HEK293 (cell line): ENCODE data around the gene FSD1.

Source experiments
- CTCF ChIA-PET: fragments of 350-600 bp; formaldehyde crosslinking; extraction: SDS; loops from one replicate; lab custom pipeline; 2021; ENCODE audit warnings: antibody characterized with exemption; lab: Yijun Ruan, JAX
- POLR2A ChIA-PET: fragments of 300-600 bp; formaldehyde crosslinking; extraction: SDS; loops from one replicate; lab custom pipeline; 2020; ENCODE audit warnings: antibody characterized with exemption, inconsistent platforms; lab: Yijun Ruan, JAX
- H3K27ac ChIP-seq: fragments of 200-500 bp; sonication (Bioruptor generic); 2 replicates; pipeline ENCODE4 v1.5.1; 2014; ENCODE audit warnings: low read depth, low read length, control low read depth, inconsistent platforms; ENCODE audit errors: extremely low read depth
- H3K36me3 ChIP-seq, 2 experiments: fragments of 200-500 bp in 1 of 2; sonication (Bioruptor generic) in 1 of 2; 1 replicate in 1 of 2; 2 replicates in 1 of 2; pipeline ENCODE4 v1.5.1; 2014 to 2017; ENCODE audit warnings: inconsistent platforms in 2 of 2, low read length in 2 of 2; ENCODE audit not compliant: control insufficient read depth in 2 of 2, insufficient read depth in 1 of 2
- H3K4me1 ChIP-seq: fragments of 200-500 bp; sonication (Bioruptor generic); 2 replicates; pipeline ENCODE4 v1.5.1; 2014; ENCODE audit warnings: mild to moderate bottlenecking, low read length, inconsistent platforms; ENCODE audit not compliant: control insufficient read depth, insufficient read depth
- H3K4me3 ChIP-seq: 2 replicates; pipeline ENCODE4 v1.5.1; 2011; ENCODE audit warnings: low read depth, mild to moderate bottlenecking, control low read depth, low read length, moderate library complexity
- H3K9me3 ChIP-seq: fragments of 200-500 bp; sonication (Bioruptor generic); 2 replicates; pipeline ENCODE4 v1.5.1; 2014; ENCODE audit warnings: low read depth, low read length, inconsistent platforms; ENCODE audit not compliant: control insufficient read depth, insufficient read depth
- BCL11B ChIP-seq: fragments of 450-650 bp; formaldehyde crosslinking; IDR thresholded peaks from 2 replicates; pipeline ENCODE4 v1.5.1; 2016; ENCODE audit warnings: low read depth, missing biosample characterization, missing genetic modification characterization
- KLF7 ChIP-seq: fragments of 450-650 bp; formaldehyde crosslinking; IDR thresholded peaks from 2 replicates; pipeline ENCODE4 v1.5.1; 2016; ENCODE audit warnings: missing biosample characterization, missing genetic modification characterization, borderline replicate concordance
- KLF9 ChIP-seq: fragments of 450-650 bp; formaldehyde crosslinking; IDR thresholded peaks from 2 replicates; pipeline ENCODE4 v1.5.1; 2016; ENCODE audit warnings: missing biosample characterization, missing genetic modification characterization, low read depth
- OVOL3 ChIP-seq: fragments of 450-650 bp; formaldehyde crosslinking; IDR thresholded peaks from 2 replicates; pipeline ENCODE4 v1.5.1; 2016; ENCODE audit warnings: missing biosample characterization, missing genetic modification characterization
- SP2 ChIP-seq: fragments of 450-650 bp; formaldehyde crosslinking; IDR thresholded peaks from 2 replicates; pipeline ENCODE4 v1.5.1; 2016; ENCODE audit warnings: missing biosample characterization, missing genetic modification characterization
- SP7 ChIP-seq: fragments of 450-650 bp; formaldehyde crosslinking; IDR thresholded peaks from 2 replicates; pipeline ENCODE4 v1.5.1; 2016; ENCODE audit warnings: missing biosample characterization, missing genetic modification characterization
- ZBTB8A ChIP-seq: fragments of 450-650 bp; formaldehyde crosslinking; IDR thresholded peaks from 2 replicates; pipeline ENCODE4 v1.5.1; 2016; ENCODE audit warnings: missing biosample characterization, missing genetic modification characterization
- ZEB2 ChIP-seq: fragments of 450-650 bp; formaldehyde crosslinking; IDR thresholded peaks from 2 replicates; pipeline ENCODE4 v1.5.1; 2016; ENCODE audit warnings: missing biosample characterization, missing genetic modification characterization
- ZIC2 ChIP-seq: fragments of 450-650 bp; formaldehyde crosslinking; IDR thresholded peaks from 2 replicates; pipeline ENCODE4 v1.5.1; 2016; ENCODE audit warnings: missing biosample characterization, missing genetic modification characterization
- ZNF157 ChIP-seq: fragments of 450-650 bp; formaldehyde crosslinking; IDR thresholded peaks from 2 replicates; pipeline ENCODE4 v1.5.1; 2016; ENCODE audit warnings: missing biosample characterization, missing genetic modification characterization
- ZNF521 ChIP-seq: fragments of 450-650 bp; formaldehyde crosslinking; IDR thresholded peaks from 2 replicates; pipeline ENCODE4 v1.5.1; 2017; ENCODE audit warnings: missing biosample characterization, mild to moderate bottlenecking, missing genetic modification characterization
- ZNF549 ChIP-seq: fragments of 450-650 bp; IDR thresholded peaks from 2 replicates; pipeline ENCODE4 v1.5.1; 2018; ENCODE audit warnings: missing biosample characterization, missing genetic modification characterization, mild to moderate bottlenecking, inconsistent platforms, moderate library complexity
- TF ChIP-seq, protein P1 (sequence below): fragments of 450-650 bp; formaldehyde crosslinking; IDR thresholded peaks from 2 replicates; pipeline ENCODE4 v1.5.1; 2016; ENCODE audit warnings: missing biosample characterization, missing genetic modification characterization
- TF ChIP-seq, protein P2 (sequence below): fragments of 450-650 bp; formaldehyde crosslinking; IDR thresholded peaks from 2 replicates; pipeline ENCODE4 v1.5.1; 2016; ENCODE audit warnings: missing biosample characterization, missing genetic modification characterization
- TF ChIP-seq, protein P3 (sequence below): fragments of 450-650 bp; formaldehyde crosslinking; IDR thresholded peaks from 2 replicates; pipeline ENCODE4 v1.5.1; 2017; ENCODE audit warnings: missing biosample characterization, missing genetic modification characterization
- TF ChIP-seq, protein P4 (sequence below): sonication (generic); formaldehyde crosslinking; IDR thresholded peaks from 2 replicates; pipeline ENCODE4 v1.8.1; 2022; ENCODE audit warnings: mild to moderate bottlenecking, moderate library complexity, missing genetic modification reagents
- TF ChIP-seq, protein P5 (sequence below): fragments of 450-650 bp; formaldehyde crosslinking; IDR thresholded peaks from 2 replicates; pipeline ENCODE4 v1.5.1; 2016; ENCODE audit warnings: missing biosample characterization, missing genetic modification characterization
- TF ChIP-seq, protein P6 (sequence below): fragments of 450-650 bp; formaldehyde crosslinking; IDR thresholded peaks from 2 replicates; pipeline ENCODE4 v1.5.1; 2016; ENCODE audit warnings: missing biosample characterization, missing genetic modification characterization
- TF ChIP-seq, protein P7 (sequence below): fragments of 450-650 bp; formaldehyde crosslinking; IDR thresholded peaks from 2 replicates; pipeline ENCODE4 v1.5.1; 2016; ENCODE audit warnings: missing biosample characterization, missing genetic modification characterization

Gene FSD1

DNA sequence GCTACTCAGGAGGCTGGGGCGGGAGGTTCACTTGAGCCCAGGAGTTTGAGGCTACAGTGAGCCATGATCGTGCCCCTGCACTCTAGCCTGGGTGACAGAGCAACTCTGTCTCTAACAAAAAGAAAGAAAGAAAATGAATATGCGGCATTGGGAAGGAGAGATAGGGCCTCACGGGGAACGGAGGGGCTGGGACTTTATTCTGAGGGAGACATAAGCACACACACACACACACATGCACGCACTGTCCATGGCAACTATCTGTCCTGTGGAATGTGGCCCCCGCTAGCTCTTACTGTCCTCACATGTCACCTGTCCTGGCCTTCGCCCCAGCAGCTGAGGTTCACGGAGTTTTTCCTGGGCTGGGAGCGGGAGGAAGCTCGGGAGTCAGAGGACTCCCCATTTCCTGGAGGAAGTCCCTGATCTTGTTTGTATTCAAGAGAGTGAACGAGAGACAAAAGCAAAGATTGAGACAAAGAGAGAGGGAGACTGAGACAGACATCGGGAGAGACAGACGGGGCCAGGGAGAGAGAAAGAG, 33.6 kb downstream of the FSD1 start (continued):
- TF ChIP-seq, protein P1, sequence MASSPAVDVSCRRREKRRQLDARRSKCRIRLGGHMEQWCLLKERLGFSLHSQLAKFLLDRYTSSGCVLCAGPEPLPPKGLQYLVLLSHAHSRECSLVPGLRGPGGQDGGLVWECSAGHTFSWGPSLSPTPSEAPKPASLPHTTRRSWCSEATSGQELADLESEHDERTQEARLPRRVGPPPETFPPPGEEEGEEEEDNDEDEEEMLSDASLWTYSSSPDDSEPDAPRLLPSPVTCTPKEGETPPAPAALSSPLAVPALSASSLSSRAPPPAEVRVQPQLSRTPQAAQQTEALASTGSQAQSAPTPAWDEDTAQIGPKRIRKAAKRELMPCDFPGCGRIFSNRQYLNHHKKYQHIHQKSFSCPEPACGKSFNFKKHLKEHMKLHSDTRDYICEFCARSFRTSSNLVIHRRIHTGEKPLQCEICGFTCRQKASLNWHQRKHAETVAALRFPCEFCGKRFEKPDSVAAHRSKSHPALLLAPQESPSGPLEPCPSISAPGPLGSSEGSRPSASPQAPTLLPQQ (tag by site-specific recombination) = no peak
- TF ChIP-seq, protein P2, sequence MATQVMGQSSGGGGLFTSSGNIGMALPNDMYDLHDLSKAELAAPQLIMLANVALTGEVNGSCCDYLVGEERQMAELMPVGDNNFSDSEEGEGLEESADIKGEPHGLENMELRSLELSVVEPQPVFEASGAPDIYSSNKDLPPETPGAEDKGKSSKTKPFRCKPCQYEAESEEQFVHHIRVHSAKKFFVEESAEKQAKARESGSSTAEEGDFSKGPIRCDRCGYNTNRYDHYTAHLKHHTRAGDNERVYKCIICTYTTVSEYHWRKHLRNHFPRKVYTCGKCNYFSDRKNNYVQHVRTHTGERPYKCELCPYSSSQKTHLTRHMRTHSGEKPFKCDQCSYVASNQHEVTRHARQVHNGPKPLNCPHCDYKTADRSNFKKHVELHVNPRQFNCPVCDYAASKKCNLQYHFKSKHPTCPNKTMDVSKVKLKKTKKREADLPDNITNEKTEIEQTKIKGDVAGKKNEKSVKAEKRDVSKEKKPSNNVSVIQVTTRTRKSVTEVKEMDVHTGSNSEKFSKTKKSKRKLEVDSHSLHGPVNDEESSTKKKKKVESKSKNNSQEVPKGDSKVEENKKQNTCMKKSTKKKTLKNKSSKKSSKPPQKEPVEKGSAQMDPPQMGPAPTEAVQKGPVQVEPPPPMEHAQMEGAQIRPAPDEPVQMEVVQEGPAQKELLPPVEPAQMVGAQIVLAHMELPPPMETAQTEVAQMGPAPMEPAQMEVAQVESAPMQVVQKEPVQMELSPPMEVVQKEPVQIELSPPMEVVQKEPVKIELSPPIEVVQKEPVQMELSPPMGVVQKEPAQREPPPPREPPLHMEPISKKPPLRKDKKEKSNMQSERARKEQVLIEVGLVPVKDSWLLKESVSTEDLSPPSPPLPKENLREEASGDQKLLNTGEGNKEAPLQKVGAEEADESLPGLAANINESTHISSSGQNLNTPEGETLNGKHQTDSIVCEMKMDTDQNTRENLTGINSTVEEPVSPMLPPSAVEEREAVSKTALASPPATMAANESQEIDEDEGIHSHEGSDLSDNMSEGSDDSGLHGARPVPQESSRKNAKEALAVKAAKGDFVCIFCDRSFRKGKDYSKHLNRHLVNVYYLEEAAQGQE (tag by site-specific recombination) = no peak
- TF ChIP-seq KLF7 (tag by site-specific recombination) (no peak), ZNF157 (no peak), BCL11B (tag by site-specific recombination) (no peak), ZNF521 (no peak), ZBTB8A (no peak), ZNF549 (tag by site-specific recombination) (no peak), ZEB2 (tag by site-specific recombination) (no peak)
- TF ChIP-seq, protein P3, sequence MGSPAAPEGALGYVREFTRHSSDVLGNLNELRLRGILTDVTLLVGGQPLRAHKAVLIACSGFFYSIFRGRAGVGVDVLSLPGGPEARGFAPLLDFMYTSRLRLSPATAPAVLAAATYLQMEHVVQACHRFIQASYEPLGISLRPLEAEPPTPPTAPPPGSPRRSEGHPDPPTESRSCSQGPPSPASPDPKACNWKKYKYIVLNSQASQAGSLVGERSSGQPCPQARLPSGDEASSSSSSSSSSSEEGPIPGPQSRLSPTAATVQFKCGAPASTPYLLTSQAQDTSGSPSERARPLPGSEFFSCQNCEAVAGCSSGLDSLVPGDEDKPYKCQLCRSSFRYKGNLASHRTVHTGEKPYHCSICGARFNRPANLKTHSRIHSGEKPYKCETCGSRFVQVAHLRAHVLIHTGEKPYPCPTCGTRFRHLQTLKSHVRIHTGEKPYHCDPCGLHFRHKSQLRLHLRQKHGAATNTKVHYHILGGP (tag by site-specific recombination) = no peak
- TF ChIP-seq, protein P4, sequence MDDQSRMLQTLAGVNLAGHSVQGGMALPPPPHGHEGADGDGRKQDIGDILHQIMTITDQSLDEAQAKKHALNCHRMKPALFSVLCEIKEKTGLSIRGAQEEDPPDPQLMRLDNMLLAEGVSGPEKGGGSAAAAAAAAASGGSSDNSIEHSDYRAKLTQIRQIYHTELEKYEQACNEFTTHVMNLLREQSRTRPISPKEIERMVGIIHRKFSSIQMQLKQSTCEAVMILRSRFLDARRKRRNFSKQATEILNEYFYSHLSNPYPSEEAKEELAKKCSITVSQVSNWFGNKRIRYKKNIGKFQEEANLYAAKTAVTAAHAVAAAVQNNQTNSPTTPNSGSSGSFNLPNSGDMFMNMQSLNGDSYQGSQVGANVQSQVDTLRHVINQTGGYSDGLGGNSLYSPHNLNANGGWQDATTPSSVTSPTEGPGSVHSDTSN = no peak

DNA sequence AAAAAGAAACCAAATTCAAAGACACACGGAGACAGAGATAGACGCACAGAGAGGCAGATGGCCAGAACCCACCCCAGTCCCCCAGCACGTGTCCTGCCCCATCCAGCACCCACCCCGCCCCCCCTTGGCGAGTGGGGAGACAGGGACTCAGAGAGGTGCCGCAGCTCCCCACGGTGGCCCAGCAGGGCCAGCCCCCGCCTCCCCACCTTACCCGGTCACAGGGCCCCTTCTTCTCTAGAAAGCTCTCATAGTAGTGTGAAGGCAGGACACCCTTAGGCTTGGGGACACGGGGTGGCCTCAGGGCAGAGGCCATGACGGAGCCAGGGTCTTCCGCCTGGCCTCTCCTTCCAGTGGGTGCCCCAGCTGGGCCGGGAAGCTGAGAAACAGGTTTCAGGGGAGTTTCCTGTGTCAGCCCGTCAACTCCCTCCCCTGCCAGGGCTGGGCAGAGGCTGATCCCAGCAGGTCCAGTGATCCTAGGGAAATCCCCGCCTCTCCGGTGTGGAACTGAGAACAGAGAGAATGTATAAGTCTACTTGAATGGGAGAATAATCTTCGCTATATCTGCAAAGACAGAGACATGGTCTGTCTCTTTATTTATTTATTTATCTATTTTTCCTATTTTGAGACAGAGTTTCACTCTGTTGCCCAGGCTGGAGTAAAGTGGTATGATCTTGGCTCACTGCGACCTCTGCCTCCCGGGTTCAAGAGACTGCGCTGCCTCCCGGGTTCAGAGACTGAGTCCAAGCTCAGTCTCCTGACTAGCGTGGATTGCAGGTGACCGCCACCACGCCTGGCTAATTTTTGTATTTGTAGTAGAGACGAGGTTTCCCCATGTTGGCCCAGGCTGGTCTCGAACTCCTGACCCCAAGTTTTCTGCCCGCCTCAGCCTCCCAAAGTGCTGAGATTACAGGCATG, 34.3 kb downstream of the FSD1 start, which contains the start of gene STAP2:
STAP2 (minus strand) TSS at position 387 of the 915 bp plus-strand sequence; CDS start at position 313, 74 bp downstream.
- Histone ChIP-seq H3K9me3 (no peaks in the 10 kb centered on the region), H3K36me3 (no peaks in the 10 kb centered on the region), H3K27ac (no peak within 1 kb of the TSS), H3K4me1 (peaks cover 3% of the 10 kb centered on the region; the same call in 1 of the 2 replicates), H3K4me3 (no peak within 1 kb of the TSS)
- POLR2A ChIA-PET = no interaction called here
- no peak for TF ChIP-seq OVOL3
- TF ChIP-seq SP2 (tag by site-specific recombination) = peak; percentile 53
- CTCF ChIA-PET = interaction anchor here (0.7 to 1.5 kb wide), 3 partner anchors 8 to 71 kb away, joined by 3 to 5 read pairs (median 3); no protein-coding TSS in a partner anchor

DNA sequence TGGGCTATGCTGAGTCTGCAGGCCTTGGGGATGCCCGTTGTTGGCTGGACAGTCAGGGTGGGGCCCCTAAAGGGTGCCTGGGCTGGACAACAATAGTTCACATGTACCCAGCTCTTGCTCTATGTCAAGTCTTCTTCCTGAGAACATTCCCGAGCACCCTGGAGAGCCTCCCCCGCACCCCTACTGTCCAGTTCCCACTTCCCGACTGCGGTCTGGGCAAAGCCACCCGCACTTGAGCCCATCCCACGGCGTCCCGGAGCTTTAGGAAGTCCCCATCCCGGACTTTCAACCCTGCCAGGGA, 37.9 kb downstream of the FSD1 start:
- H3K36me3 ChIP-seq = peaks cover 5 to 15% of the 10 kb centered on the region in 2 experiments; a peak in 2 of 3 replicates
- peaks cover 3% of the 10 kb centered on the region; the same call in 1 of the 2 replicates for H3K4me1 ChIP-seq
- peak overlapping the region; percentile 37 for H3K4me3 ChIP-seq
- peak overlapping the region; percentile 60 for H3K27ac ChIP-seq
- no peaks in the 10 kb centered on the region for H3K9me3 ChIP-seq
- POLR2A ChIA-PET = interaction anchor here (0.5 to 3.2 kb wide), 30 partner anchors 10 to 1866 kb away, joined by 3 to 29 read pairs (median 6); partner anchors contain the start of genes CHAF1A, FSD1, GADD45B and HDGFL2
- CTCF ChIA-PET = interaction anchor here (0.9 to 3.9 kb wide), 4 partner anchors 10 to 75 kb away, joined by 6 to 44 read pairs (median 23); no protein-coding TSS in a partner anchor
- TF ChIP-seq, protein P5, sequence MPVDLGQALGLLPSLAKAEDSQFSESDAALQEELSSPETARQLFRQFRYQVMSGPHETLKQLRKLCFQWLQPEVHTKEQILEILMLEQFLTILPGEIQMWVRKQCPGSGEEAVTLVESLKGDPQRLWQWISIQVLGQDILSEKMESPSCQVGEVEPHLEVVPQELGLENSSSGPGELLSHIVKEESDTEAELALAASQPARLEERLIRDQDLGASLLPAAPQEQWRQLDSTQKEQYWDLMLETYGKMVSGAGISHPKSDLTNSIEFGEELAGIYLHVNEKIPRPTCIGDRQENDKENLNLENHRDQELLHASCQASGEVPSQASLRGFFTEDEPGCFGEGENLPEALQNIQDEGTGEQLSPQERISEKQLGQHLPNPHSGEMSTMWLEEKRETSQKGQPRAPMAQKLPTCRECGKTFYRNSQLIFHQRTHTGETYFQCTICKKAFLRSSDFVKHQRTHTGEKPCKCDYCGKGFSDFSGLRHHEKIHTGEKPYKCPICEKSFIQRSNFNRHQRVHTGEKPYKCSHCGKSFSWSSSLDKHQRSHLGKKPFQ (tag by site-specific recombination) = peak; percentile 76; the same call in 1 of the 2 replicates
- TF ChIP-seq, protein P6, sequence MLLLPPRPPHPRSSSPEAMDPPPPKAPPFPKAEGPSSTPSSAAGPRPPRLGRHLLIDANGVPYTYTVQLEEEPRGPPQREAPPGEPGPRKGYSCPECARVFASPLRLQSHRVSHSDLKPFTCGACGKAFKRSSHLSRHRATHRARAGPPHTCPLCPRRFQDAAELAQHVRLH (tag by site-specific recombination) = no peak
- peak; percentile 24; the same call in 1 of the 2 replicates for TF ChIP-seq KLF9 (tag by site-specific recombination)
- TF ChIP-seq ZIC2 (tag by site-specific recombination) = peak; percentile 29; the same call in 1 of the 2 replicates
- TF ChIP-seq, protein P7, sequence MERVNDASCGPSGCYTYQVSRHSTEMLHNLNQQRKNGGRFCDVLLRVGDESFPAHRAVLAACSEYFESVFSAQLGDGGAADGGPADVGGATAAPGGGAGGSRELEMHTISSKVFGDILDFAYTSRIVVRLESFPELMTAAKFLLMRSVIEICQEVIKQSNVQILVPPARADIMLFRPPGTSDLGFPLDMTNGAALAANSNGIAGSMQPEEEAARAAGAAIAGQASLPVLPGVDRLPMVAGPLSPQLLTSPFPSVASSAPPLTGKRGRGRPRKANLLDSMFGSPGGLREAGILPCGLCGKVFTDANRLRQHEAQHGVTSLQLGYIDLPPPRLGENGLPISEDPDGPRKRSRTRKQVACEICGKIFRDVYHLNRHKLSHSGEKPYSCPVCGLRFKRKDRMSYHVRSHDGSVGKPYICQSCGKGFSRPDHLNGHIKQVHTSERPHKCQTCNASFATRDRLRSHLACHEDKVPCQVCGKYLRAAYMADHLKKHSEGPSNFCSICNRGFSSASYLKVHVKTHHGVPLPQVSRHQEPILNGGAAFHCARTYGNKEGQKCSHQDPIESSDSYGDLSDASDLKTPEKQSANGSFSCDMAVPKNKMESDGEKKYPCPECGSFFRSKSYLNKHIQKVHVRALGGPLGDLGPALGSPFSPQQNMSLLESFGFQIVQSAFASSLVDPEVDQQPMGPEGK = peak; percentile 13; the same call in 1 of the 2 replicates
- TF ChIP-seq SP7 = peak; percentile 20; the same call in 1 of the 2 replicates
